WI38 (cell line): ENCODE results near the gene PHF3.

ENCODE experiments used
- H3K4me3 ChIP-seq: 2 replicates; pipeline ENCODE4 v1.5.1; 2011; ENCODE audit warnings: low read depth, mild to moderate bottlenecking, control low read depth, low read length
- CTCF ChIP-seq: IDR thresholded peaks from 2 replicates; pipeline ENCODE4 v1.5.1; 2012; ENCODE audit warnings: low read depth, mild to moderate bottlenecking, control low read depth, low read length

Gene PHF3

GRCh38 chr6:63649847-63650265, 14.3 kb downstream of the PHF3 start:
- H3K4me3 ChIP-seq: no peak overlapping the region
- TF ChIP-seq CTCF: no peak

GRCh38 chr6:63652980-63653379, 17.4 kb downstream of the PHF3 start:
- no peak for TF ChIP-seq CTCF
- H3K4me3 ChIP-seq: no peak overlapping the region

- no peak for TF ChIP-seq CTCF
- H3K4me3 ChIP-seq: no peak overlapping the region
These were observed 25.2 kb downstream of the PHF3 start for GRCh38 chr6:63660757-63661156.

GRCh38 chr6:63661769-63662168, 26.2 kb downstream of the PHF3 start:
- no peak for TF ChIP-seq CTCF
- no peak overlapping the region for H3K4me3 ChIP-seq

GRCh38 chr6:63663147-63663955, 27.7 kb downstream of the PHF3 start:
- no peak for TF ChIP-seq CTCF
- H3K4me3 ChIP-seq: no peak overlapping the region

GRCh38 chr6:63663956-63664281, 28.3 kb downstream of the PHF3 start:
- H3K4me3 ChIP-seq: no peak overlapping the region
- TF ChIP-seq CTCF: no peak

- TF ChIP-seq CTCF: no peak
- no peak overlapping the region for H3K4me3 ChIP-seq
These were observed 35.6 kb downstream of the PHF3 start for GRCh38 chr6:63671098-63671754.
